HG02970 (cell line): Measurements from ENCODE around the gene C19orf47.

ENCODE experiments used
- ATAC-seq: cut with Tn5 transposase; IDR thresholded peaks from one replicate; pipeline ENCODE4 v1.9.1; 2021; ENCODE audit warnings: mild to moderate bottlenecking, moderate library complexity, moderate number of reproducible peaks; ENCODE audit not compliant: unreplicated experiment, low FRiP score

The C19orf47 gene

DNA sequence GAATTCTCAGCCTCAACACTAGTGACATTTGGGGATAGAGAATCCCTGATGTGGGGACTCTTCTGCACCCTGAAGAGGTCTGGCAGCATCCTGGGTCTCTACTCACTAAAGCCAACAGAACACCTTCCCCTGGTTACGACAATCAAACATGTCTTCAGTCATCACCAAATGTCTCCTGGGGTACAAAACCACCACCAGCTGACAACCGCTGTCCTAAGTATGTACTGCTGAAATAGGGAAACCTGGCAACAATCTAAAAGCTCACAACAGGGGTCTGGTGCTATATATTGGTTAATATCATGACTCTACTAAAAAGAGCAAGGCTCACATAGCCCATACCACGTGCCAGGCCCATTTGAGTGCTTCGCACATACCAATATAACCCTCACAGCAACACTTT lies 76.5 kb downstream of the C19orf47 start:
- no peak for ATAC-seq

DNA sequence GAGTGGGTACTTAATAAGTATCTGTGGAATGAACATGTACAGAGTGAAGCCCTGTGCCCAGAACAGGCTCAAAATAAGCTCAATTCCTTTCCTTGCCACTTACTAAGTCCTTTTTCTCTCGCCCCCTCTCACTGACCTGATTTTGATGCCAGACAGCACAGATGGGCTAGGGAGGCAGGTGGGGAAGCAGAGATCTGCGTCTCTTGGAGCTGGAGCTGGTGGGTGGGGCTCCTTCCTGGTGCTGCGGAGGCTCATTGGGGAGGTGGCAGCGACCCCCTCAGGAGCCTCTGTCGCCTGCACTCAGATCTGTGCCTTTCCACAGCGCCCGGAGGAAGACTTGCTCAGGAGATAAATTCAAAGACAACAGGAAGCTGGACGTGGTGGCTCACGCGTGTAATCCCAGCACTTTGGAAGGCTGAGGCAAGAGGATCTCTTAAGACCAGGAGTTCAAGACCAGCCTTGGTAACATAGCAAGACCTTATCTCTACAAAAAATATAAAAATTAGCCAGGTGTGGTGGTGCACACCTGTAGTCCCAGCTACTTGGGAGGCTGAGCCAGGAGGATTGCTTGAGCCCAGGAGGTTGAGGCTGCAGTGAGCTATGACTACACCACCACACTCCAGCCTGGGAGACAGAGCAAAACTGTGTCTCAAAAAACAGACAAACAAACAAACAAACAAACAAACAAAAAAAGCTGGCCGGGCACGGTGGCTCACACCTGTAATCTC lies 77.7 kb downstream of the C19orf47 start:
- ATAC-seq: no peak
